HepG2 (cell line): ENCODE data around the gene CCDC87. TPM values are rescaled to one million over a fixed set of nuclear protein-coding genes. Genes with fewer than 3 reads are reported as not detected.

Experiments
- ATAC-seq: fragments of 200-7000 bp; cut with Tn5 transposase; 3 replicates; pipeline ENCODE4 v1.9.1; 2020; ENCODE audit warnings: mild to moderate bottlenecking, moderate library complexity
- BruUV-seq: library from RNA; stranded (reverse); fragments of 400-500 nt; replicated peaks from 2 replicates; lab custom pipeline; 2021; lab: Mats Ljungman, UMichigan
- CTCF ChIA-PET: fragments of 300-600 bp; formaldehyde crosslinking; extraction: SDS; loops from one replicate; lab custom pipeline; 2021; ENCODE audit warnings: low total read pairs, inconsistent platforms, low intra/inter-chr PET ratio; lab: Yijun Ruan, JAX
- POLR2A ChIA-PET: fragments of 350-600 bp; sonication (Branson Sonifier 250); formaldehyde crosslinking; loops from one replicate; lab custom pipeline; 2020; ENCODE audit warnings: antibody characterized with exemption, inconsistent platforms; lab: Yijun Ruan, JAX
- DNase-seq: peaks from one replicate; pipeline ENCODE4 v3.0.0-alpha.2; 2015; ENCODE audit warnings: low spot score
- FAIRE-seq: peaks from 3 replicates; lab custom pipeline; 2011; peaks lifted over from hg19 to GRCh38; lab: Jason Lieb, UNC
- H2AFZ ChIP-seq: one replicate; pipeline ENCODE4 v1.6.1; 2011; ENCODE audit warnings: low read length, inconsistent platforms
- H3K27ac ChIP-seq: fragments of 300-600 bp; 3 replicates; pipeline ENCODE4 v1.8.0; 2011; ENCODE audit warnings: mixed run types, mild to moderate bottlenecking, mixed read lengths, low read length, inconsistent platforms; ENCODE audit not compliant: insufficient read depth; ENCODE audit errors: extremely low read length
- H3K27me3 ChIP-seq, 2 experiments: fragments of 200-600 bp in 1 of 2; 2 replicates in 1 of 2; 3 replicates in 1 of 2; pipeline versions ENCODE4 v1.6.0 to v1.8.0; 2011; ENCODE audit warnings: low read length in 2 of 2, mild to moderate bottlenecking in 2 of 2, moderate library complexity in 2 of 2, inconsistent platforms in 1 of 2; ENCODE audit not compliant: insufficient read depth in 2 of 2, control insufficient read depth in 1 of 2
- H3K36me3 ChIP-seq, 2 experiments: fragments of 200-600 bp in 1 of 2; replicated peaks in 1 of 2; 2 replicates in 1 of 2; 3 replicates in 1 of 2; pipeline versions ENCODE4 v1.5.1 to v1.8.0; 2011; ENCODE audit warnings: low read length in 2 of 2, inconsistent platforms in 1 of 2; ENCODE audit not compliant: insufficient read depth in 2 of 2, control insufficient read depth in 1 of 2
- H3K4me1 ChIP-seq: 2 replicates; pipeline ENCODE4 v1.5.1; 2012; ENCODE audit warnings: low read length, inconsistent platforms; ENCODE audit not compliant: insufficient read depth
- H3K4me2 ChIP-seq: 2 replicates; pipeline ENCODE4 v1.6.0; 2011; ENCODE audit warnings: low read depth, low read length, inconsistent platforms
- H3K4me3 ChIP-seq, 3 experiments: fragments of 200-600 bp in 1 of 3; sonication (generic), shearing (Covaris generic) in 1 of 3; replicated peaks in 1 of 3; 2 replicates each; pipeline ENCODE4 v1.5.1; 2011 to 2016; ENCODE audit warnings: low read length in 3 of 3, inconsistent platforms in 2 of 3, low read depth in 2 of 3, mild to moderate bottlenecking in 2 of 3, control low read depth in 1 of 3, mixed read lengths in 1 of 3; ENCODE audit not compliant: insufficient read depth in 1 of 3
- H3K79me2 ChIP-seq: one replicate; pipeline ENCODE4 v1.6.1; 2011; ENCODE audit warnings: low read length, inconsistent platforms; ENCODE audit not compliant: insufficient read depth
- H3K9ac ChIP-seq: 2 replicates; pipeline ENCODE4 v1.6.0; 2011; ENCODE audit warnings: mild to moderate bottlenecking, low read depth, low read length, inconsistent platforms; ENCODE audit not compliant: insufficient read depth
- H3K9me3 ChIP-seq: 2 replicates; pipeline ENCODE4 v1.5.1; 2012; ENCODE audit warnings: mild to moderate bottlenecking, low read length
- H4K20me1 ChIP-seq: 2 replicates; pipeline ENCODE4 v1.6.0; 2011; ENCODE audit warnings: inconsistent platforms, mild to moderate bottlenecking, low read length, moderate library complexity; ENCODE audit not compliant: insufficient read depth
- ARNTL ChIP-seq: sonication (generic); formaldehyde crosslinking; IDR thresholded peaks from 2 replicates; pipeline ENCODE4 v1.4.0; 2020; ENCODE audit warnings: mild to moderate bottlenecking, missing genetic modification reagents
- CAMTA2 ChIP-seq: sonication (generic); formaldehyde crosslinking; IDR thresholded peaks from 2 replicates; pipeline ENCODE4 v1.4.0; 2020; ENCODE audit warnings: mild to moderate bottlenecking, missing genetic modification reagents, borderline replicate concordance
- CCDC6 ChIP-seq: sonication (generic); formaldehyde crosslinking; IDR thresholded peaks from 2 replicates; pipeline ENCODE4 v1.8.1; 2022; ENCODE audit warnings: mild to moderate bottlenecking, missing genetic modification reagents, moderate library complexity
- HDAC1 ChIP-seq: sonication (generic); formaldehyde crosslinking; IDR thresholded peaks from 2 replicates; pipeline ENCODE4 v1.5.1; 2020; ENCODE audit warnings: mild to moderate bottlenecking, missing genetic modification reagents
- HNRNPL ChIP-seq: fragments of 200-400 bp; formaldehyde crosslinking; IDR thresholded peaks from 2 replicates; pipeline ENCODE4 v1.6.1; 2017; ENCODE audit warnings: mild to moderate bottlenecking, low read depth, low read length
- MED1 ChIP-seq: sonication (generic); formaldehyde crosslinking; IDR thresholded peaks from 2 replicates; pipeline ENCODE4 v1.4.0; 2020; ENCODE audit warnings: missing genetic modification reagents
- MTA3 ChIP-seq: sonication (generic); formaldehyde crosslinking; IDR thresholded peaks from 2 replicates; pipeline ENCODE4 v1.4.0; 2020; ENCODE audit warnings: missing genetic modification reagents
- POGZ ChIP-seq: sonication (generic); formaldehyde crosslinking; IDR thresholded peaks from 2 replicates; pipeline ENCODE4 v1.4.0; 2020; ENCODE audit warnings: mild to moderate bottlenecking, missing genetic modification reagents
- PRDM10 ChIP-seq: sonication (generic); formaldehyde crosslinking; IDR thresholded peaks from 2 replicates; pipeline ENCODE4 v1.4.0; 2020; ENCODE audit warnings: low read depth, missing genetic modification reagents
- YEATS4 ChIP-seq: sonication (generic); formaldehyde crosslinking; IDR thresholded peaks from 2 replicates; pipeline ENCODE4 v1.4.0; 2020; ENCODE audit warnings: missing genetic modification reagents, borderline replicate concordance
- ZNF468 ChIP-seq: sonication (generic); formaldehyde crosslinking; IDR thresholded peaks from 2 replicates; pipeline ENCODE4 v1.8.0; 2022; ENCODE audit warnings: mild to moderate bottlenecking, moderate library complexity, missing genetic modification reagents
- ZNF629 ChIP-seq: sonication (generic); formaldehyde crosslinking; conservative IDR thresholded peaks from 2 replicates; pipeline ENCODE4 v1.5.0; 2020; ENCODE audit warnings: missing genetic modification reagents
- WGBS: methylation state at CpG from one replicate; pipeline ENCODE4 v1.1.6; 2017; ENCODE audit warnings: low lambda C conversion rate; 5-methylcytosine and 5-hydroxymethylcytosine counted together
- in situ Hi-C: cut with HindIII; loops from 2 replicates; pipeline ENCODE4 v1.10.0; 2017; ENCODE audit warnings: low pct_unique_long_range_greater_than_20kb; ENCODE audit not compliant: extremely low pct_ligation_motif_present
- intact Hi-C: fragments of 100-400 bp; cut with micrococcal nuclease; formaldehyde crosslinking; loops from one replicate; pipeline ENCODE4 v1.10.0; 2022; ENCODE audit not compliant: unreplicated experiment
- polyA plus RNA-seq, 8 experiments: library from polyadenylated mRNA; depleted of rRNA in 3 of 8; stranded (reverse) in 7 of 8; unstranded in 1 of 8; fragments of >200 nt; fragmentation: Illumina TruSeq in 4 of 8; extraction: Trizol in 4 of 8; gene quantifications; 2 replicates each; pipeline versions ENCODE4 v1.2.1 to v1.2.3, GENCODE V29; 2011 to 2016; ENCODE audit warnings: low read depth in 4 of 8, missing spikeins in 1 of 8, mixed read lengths in 1 of 8; ENCODE audit not compliant: insufficient read depth in 1 of 8
- total RNA-seq, 5 experiments: library from RNA; depleted of rRNA; stranded (reverse); fragments of >200 nt; fragmentation: Illumina TruSeq; extraction: Trizol; gene quantifications; 2 replicates each; pipeline ENCODE4 v1.2.3, GENCODE V29; 2016; ENCODE audit warnings: low read depth in 1 of 5

The CCDC87 gene
- total and polyA plus RNA-seq, 2 of the 13 experiments (the other 11 are each of a cell fraction or from before 2014, with no cell fraction given), result 0.05 to 0.42 TPM

GRCh38 chr11:66593650-66594049 lies 787 bp upstream of the CCDC87 start:
- intact Hi-C loops, result loop anchor here (2.0 to 5.0 kb wide), 3 partner anchors 23 to 84 kb away; partner anchors contain the start of genes RBM14, RBM4 and RBM4B
- no peak for FAIRE-seq
- no peak for ATAC-seq
- no peak for DNase-seq
- peak overlapping the region; percentile 78 for H3K27ac ChIP-seq
- 28% methylated on average over 3 of the region's 7 CpGs for WGBS
- TF ChIP-seq POGZ (no peak), ZNF468 (CRISPR knock-in tag) (0 out of 2 replicates have a peak, but pooled peaks have one; percentile 59), YEATS4 (CRISPR knock-in tag) (no peak), CAMTA2 (CRISPR knock-in tag) (0 out of 2 replicates have a peak, but pooled peaks have one; percentile 18), MTA3 (CRISPR knock-in tag) (no peak), ZNF629 (CRISPR knock-in tag) (peak; percentile 76), CCDC6 (no peak), HDAC1 (CRISPR knock-in tag) (0 out of 2 replicates have a peak, but pooled peaks have one; percentile 19)
- no peaks in the 10 kb centered on the region for H3K36me3 ChIP-seq
- ChIA-PET POLR2A (interaction anchor here (1.3 to 5.1 kb wide), 6 partner anchors 9 to 84 kb away, joined by 4 to 45 read pairs (median 16); partner anchors contain the start of genes RBM14, RBM4 and RBM4B), CTCF (interaction anchor here (1.8 kb wide), 1 partner anchor 15 kb away, joined by 6 read pairs; no protein-coding TSS in a partner anchor)
- no peaks in the 10 kb centered on the region; a peak in 1 of 5 replicates for H3K27me3 ChIP-seq
- no peak overlapping the region for H2AFZ ChIP-seq
- H3K9me3 ChIP-seq, result no peaks in the 10 kb centered on the region
- in situ Hi-C loops, result no loop called here
- H3K4me1 ChIP-seq, result peaks cover 72% of the 10 kb centered on the region
- peak overlapping the region; percentile 71 to 94 (median 76) for H3K4me3 ChIP-seq
- peak overlapping the region; percentile 100 for H3K4me2 ChIP-seq
- peak overlapping the region; percentile 85 for H3K9ac ChIP-seq
- BruUV-seq, result TSS peak; percentile 76
- peaks cover 12% of the 10 kb centered on the region for H3K79me2 ChIP-seq
- H4K20me1 ChIP-seq, result no peaks in the 10 kb centered on the region

- ATAC-seq, result peak; percentile 15
- no TSS peak for BruUV-seq
- Histone ChIP-seq H3K27ac (peak overlapping the region; percentile 78), H3K4me1 (peaks cover 72% of the 10 kb centered on the region), H3K4me3 (peak overlapping the region; percentile 71 to 94 (median 76)), H3K9me3 (no peaks in the 10 kb centered on the region), H3K36me3 (no peaks in the 10 kb centered on the region), H4K20me1 (no peaks in the 10 kb centered on the region), H2AFZ (no peak overlapping the region), H3K9ac (peak overlapping the region; percentile 85), H3K27me3 (no peaks in the 10 kb centered on the region; a peak in 1 of 5 replicates), H3K79me2 (peaks cover 12% of the 10 kb centered on the region), H3K4me2 (peak overlapping the region; percentile 100)
- CTCF ChIA-PET, result interaction anchor here (1.8 kb wide), 1 partner anchor 14 kb away, joined by 6 read pairs; no protein-coding TSS in a partner anchor
- in situ Hi-C loops, result no loop called here
- POLR2A ChIA-PET, result interaction anchor here (0.9 to 5.1 kb wide), 11 partner anchors 9 to 85 kb away, joined by 3 to 72 read pairs (median 6); partner anchors contain the start of genes RBM14, RBM4 and RBM4B
- intact Hi-C loops, result loop anchor here (2.0 to 5.0 kb wide), 3 partner anchors 24 to 84 kb away; partner anchors contain the start of genes RBM14, RBM4 and RBM4B
- WGBS, result 0% methylated on average over 11 of the region's 12 CpGs
- FAIRE-seq, result no peak
- no peak for DNase-seq
- TF ChIP-seq PRDM10 (CRISPR knock-in tag) (peak; percentile 83), HNRNPL (0 out of 2 replicates have a peak, but pooled peaks have one; percentile 1), MED1 (peak; percentile 6; the same call in 1 of the 2 replicates), ARNTL (CRISPR knock-in tag) (no peak)
Measured at GRCh38 chr11:66593303-66593635, 406 bp upstream of the CCDC87 start.
